Measurements from ENCODE around the gene ZNF516.

ZNF516 gene

GRCh38 chr18:76507830-76508385 is 12.9 kb upstream of the ZNF516 start:
- no peak for FAIRE-seq

- FAIRE-seq: no peak
Measured at GRCh38 chr18:76506974-76507764, 12.1 kb upstream of the ZNF516 start.

GRCh38 chr18:76506395-76506794 is 11.4 kb upstream of the ZNF516 start:
- no peak for FAIRE-seq

GRCh38 chr18:76505614-76506013 is 10.6 kb upstream of the ZNF516 start:
- no peak for FAIRE-seq

GRCh38 chr18:76504749-76505148 is 9.7 kb upstream of the ZNF516 start:
- no peak for FAIRE-seq

- FAIRE-seq: no peak
Measured at GRCh38 chr18:76503649-76504386, 8.8 kb upstream of the ZNF516 start.

- FAIRE-seq: no peak
Measured at GRCh38 chr18:76502551-76502950, 7.5 kb upstream of the ZNF516 start.

- FAIRE-seq: no peak
Measured at GRCh38 chr18:76499637-76500340, 4.7 kb upstream of the ZNF516 start.

GRCh38 chr18:76499021-76499420 is 4.0 kb upstream of the ZNF516 start:
- FAIRE-seq: no peak

- FAIRE-seq: no peak
Measured at GRCh38 chr18:76498064-76498463, 3.0 kb upstream of the ZNF516 start.

GRCh38 chr18:76497021-76497420 is 2.0 kb upstream of the ZNF516 start:
- no peak for FAIRE-seq

- no peak for FAIRE-seq
Measured at GRCh38 chr18:76496194-76496890, 1.3 kb upstream of the ZNF516 start.

- FAIRE-seq: no peak
Measured at GRCh38 chr18:76495435-76496193, 572 bp upstream of the ZNF516 start.

GRCh38 chr18:76494231-76495005 is 624 bp downstream of the ZNF516 start:
- FAIRE-seq: no peak

- no peak for FAIRE-seq
Measured at GRCh38 chr18:76493213-76494161, 1.6 kb downstream of the ZNF516 start.

GRCh38 chr18:76492669-76493212 is 2.3 kb downstream of the ZNF516 start:
- FAIRE-seq: peak; percentile 58

- no peak for FAIRE-seq
Measured at GRCh38 chr18:76491776-76492668, 3.0 kb downstream of the ZNF516 start.

- FAIRE-seq: no peak
Measured at GRCh38 chr18:76491473-76491775, 3.6 kb downstream of the ZNF516 start.
